ENCODE data around the gene IP6K1. TPM values are rescaled to one million over a fixed set of nuclear protein-coding genes. Genes with fewer than 3 reads are reported as not detected.

The IP6K1 gene
- total and polyA plus RNA-seq, 2 donors (not counting 1 experiment from before 2014, with no cell fraction given): 27.8 to 77.8 TPM

DNA sequence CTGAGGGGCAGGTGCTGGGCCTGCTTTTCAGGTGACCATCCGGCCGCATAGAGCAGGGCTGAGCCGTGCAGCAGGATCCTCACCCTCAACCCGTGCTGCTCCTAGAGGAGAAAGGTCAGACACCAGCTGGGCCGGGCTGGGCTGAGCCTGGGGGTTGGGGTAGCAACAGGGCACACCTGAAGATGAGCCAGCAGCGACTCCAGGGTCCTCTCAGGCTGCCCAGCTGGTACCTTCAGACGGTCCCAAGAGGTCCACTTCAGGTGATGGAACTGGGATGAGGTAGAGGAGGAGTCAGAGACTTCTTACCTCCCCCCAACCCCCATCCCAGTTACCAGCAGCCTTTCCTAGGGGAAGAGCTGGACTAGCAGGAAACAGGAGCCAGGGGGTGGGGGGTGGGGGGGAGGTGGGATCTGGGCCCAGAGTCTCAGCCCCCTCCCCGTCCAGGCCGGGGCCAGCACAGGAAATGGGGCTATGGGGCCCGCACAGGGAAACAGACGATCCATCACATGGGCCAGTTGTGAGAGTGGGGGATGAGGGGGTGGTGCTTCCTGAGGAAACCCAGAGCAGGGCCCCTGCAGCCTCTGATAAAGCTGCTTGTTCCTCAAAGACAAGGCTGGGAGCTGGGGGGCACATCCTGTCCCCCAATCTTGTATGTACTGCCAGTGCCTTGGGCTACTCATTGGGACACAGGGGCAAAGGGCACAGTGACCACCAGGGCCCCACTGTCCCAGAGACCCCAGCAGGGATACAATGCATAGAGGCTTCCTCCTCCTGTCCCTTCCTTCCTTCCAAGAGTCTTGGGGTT lies 19.8 kb upstream of the IP6K1 start:
- peaks cover 77% of the 10 kb centered on the region for H3K4me1 Mint-ChIP-seq
- H3K9ac ChIP-seq (ENCODE audit: low read length): peak overlapping the region; percentile 98

More for the DNA sequence above, 19.8 kb upstream of the IP6K1 start:
- Histone ChIP-seq H3K27me3 (replicated peaks in 1 of 4; ENCODE audit: control extremely low read depth in 1 of 4, control insufficient read depth in 3 of 4, insufficient read depth in 4 of 4, low read length in 3 of 4) (no peaks in the 10 kb centered on the region), H3K79me2 (ENCODE audit: control insufficient read depth, insufficient read depth, low read length) (peaks cover 14% of the 10 kb centered on the region), H3K4me2 (replicated peaks; ENCODE audit: low read depth, low read length, poor library complexity, severe bottlenecking) (peak overlapping the region; percentile 99), H3K27ac (ENCODE audit: low read length in 2 of 2) (peak overlapping the region; percentile 91 to 97), H4K20me1 (ENCODE audit: control insufficient read depth, insufficient read depth, low read length, poor library complexity, severe bottlenecking) (no peaks in the 10 kb centered on the region), H3K9me3 (ENCODE audit: control extremely low read depth in 1 of 3, control insufficient read depth in 2 of 3, insufficient read depth in 1 of 3, low read length in 2 of 3) (no peaks in the 10 kb centered on the region), H3K36me3 (replicated peaks in 1 of 2; ENCODE audit: control extremely low read depth in 1 of 2, control insufficient read depth in 1 of 2, extremely low read depth in 1 of 2, insufficient read depth in 2 of 2, low read length in 1 of 2) (peaks cover 0 to 37% of the 10 kb centered on the region in 2 experiments), H3K4me1 (ENCODE audit: control insufficient read depth in 2 of 2, insufficient read depth in 2 of 2, low read length in 2 of 2) (peaks cover 51 to 65% of the 10 kb centered on the region in 2 donors), H2AFZ (ENCODE audit: insufficient read depth, low read depth, low read length, poor library complexity, severe bottlenecking) (peak overlapping the region; percentile 5), H3K4me3 (ENCODE audit: control extremely low read depth in 1 of 5, extremely low read depth in 1 of 5, insufficient read depth in 1 of 5, low read depth in 2 of 5, low read length in 4 of 5) (peak overlapping the region in 4 of 5 experiments; percentile 93 to 99 (median 96))
- Mint-ChIP-seq H3K4me3 (peak overlapping the region; percentile 86), H3K27me3 (peaks cover 5% of the 10 kb centered on the region), H3K9me3 (ENCODE audit: insufficient read depth) (no peaks in the 10 kb centered on the region), H3K27ac (peak overlapping the region; percentile 98)
- DNase-seq (peak; percentile 66), ATAC-seq (ENCODE audit: low read depth) (no peak)
- WGBS (ENCODE audit: insufficient coverage): 2% methylated on average over 7 of the region's 11 CpGs
- CTCF ChIA-PET: interaction anchor here (1.0 to 15.1 kb wide), 4 partner anchors 10 to 266 kb away, joined by 4 to 547 read pairs (median 63); partner anchors contain the start of gene UBA7
- POLR2A ChIA-PET: interaction anchor here (1.0 to 5.0 kb wide), 8 partner anchors 7 to 133 kb away, joined by 3 to 99 read pairs (median 8); partner anchors contain the start of genes GMPPB, IP6K1 and UBA7
- TF ChIP-seq, protein P1, sequence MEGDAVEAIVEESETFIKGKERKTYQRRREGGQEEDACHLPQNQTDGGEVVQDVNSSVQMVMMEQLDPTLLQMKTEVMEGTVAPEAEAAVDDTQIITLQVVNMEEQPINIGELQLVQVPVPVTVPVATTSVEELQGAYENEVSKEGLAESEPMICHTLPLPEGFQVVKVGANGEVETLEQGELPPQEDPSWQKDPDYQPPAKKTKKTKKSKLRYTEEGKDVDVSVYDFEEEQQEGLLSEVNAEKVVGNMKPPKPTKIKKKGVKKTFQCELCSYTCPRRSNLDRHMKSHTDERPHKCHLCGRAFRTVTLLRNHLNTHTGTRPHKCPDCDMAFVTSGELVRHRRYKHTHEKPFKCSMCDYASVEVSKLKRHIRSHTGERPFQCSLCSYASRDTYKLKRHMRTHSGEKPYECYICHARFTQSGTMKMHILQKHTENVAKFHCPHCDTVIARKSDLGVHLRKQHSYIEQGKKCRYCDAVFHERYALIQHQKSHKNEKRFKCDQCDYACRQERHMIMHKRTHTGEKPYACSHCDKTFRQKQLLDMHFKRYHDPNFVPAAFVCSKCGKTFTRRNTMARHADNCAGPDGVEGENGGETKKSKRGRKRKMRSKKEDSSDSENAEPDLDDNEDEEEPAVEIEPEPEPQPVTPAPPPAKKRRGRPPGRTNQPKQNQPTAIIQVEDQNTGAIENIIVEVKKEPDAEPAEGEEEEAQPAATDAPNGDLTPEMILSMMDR (IDR thresholded peaks at IDR 0.05): no peak
- no peak for TF ChIP-seq EZH2 (IDR thresholded peaks at IDR 0.05; ENCODE audit: borderline replicate concordance, insufficient read depth, low read depth, low read length, poor library complexity, severe bottlenecking)
- intact Hi-C loops (cut with micrococcal nuclease): loop anchor here (1.0 kb wide), 1 partner anchor 7 kb away; the partner anchor contains the start of gene UBA7
